Measurements from ENCODE around the gene EHD2.

DNA sequence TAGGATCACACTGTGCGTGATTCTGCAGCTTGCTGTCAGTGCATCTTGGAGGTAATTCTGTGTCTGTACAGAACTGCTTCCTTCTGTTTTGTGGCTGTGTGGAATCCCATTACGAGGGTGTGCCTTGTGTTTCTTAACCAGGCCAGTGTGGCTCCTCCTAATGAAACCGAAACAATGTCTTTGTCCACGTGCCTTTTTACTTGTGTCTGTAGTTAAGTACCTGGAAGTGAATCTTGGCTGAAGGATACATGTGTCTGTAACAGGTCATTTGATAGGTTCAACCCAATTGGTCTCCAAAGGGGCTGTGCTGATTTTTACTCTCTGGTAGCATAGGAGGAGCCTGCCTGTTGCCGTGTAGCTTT lies 45.2 kb downstream of the EHD2 start:
- TF ChIP-seq, protein P1, sequence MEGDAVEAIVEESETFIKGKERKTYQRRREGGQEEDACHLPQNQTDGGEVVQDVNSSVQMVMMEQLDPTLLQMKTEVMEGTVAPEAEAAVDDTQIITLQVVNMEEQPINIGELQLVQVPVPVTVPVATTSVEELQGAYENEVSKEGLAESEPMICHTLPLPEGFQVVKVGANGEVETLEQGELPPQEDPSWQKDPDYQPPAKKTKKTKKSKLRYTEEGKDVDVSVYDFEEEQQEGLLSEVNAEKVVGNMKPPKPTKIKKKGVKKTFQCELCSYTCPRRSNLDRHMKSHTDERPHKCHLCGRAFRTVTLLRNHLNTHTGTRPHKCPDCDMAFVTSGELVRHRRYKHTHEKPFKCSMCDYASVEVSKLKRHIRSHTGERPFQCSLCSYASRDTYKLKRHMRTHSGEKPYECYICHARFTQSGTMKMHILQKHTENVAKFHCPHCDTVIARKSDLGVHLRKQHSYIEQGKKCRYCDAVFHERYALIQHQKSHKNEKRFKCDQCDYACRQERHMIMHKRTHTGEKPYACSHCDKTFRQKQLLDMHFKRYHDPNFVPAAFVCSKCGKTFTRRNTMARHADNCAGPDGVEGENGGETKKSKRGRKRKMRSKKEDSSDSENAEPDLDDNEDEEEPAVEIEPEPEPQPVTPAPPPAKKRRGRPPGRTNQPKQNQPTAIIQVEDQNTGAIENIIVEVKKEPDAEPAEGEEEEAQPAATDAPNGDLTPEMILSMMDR (IDR thresholded peaks at IDR 0.05; ENCODE audit: poor library complexity, severe bottlenecking), result no peak
- TF ChIP-seq EP300 (conservative IDR thresholded peaks at IDR 0.05; ENCODE audit: poor library complexity, severe bottlenecking) (no peak), SMC3 (conservative IDR thresholded peaks at IDR 0.05; ENCODE audit: poor library complexity) (no peak), RAD21 (conservative IDR thresholded peaks at IDR 0.05) (no peak), EZH2 (IDR thresholded peaks at IDR 0.05; ENCODE audit: borderline replicate concordance, insufficient read depth, low read length, poor library complexity, severe bottlenecking) (no peak)

Data from neural cell (in vitro differentiated cells).